ENCODE data around the gene CACNA1C.

DNA sequence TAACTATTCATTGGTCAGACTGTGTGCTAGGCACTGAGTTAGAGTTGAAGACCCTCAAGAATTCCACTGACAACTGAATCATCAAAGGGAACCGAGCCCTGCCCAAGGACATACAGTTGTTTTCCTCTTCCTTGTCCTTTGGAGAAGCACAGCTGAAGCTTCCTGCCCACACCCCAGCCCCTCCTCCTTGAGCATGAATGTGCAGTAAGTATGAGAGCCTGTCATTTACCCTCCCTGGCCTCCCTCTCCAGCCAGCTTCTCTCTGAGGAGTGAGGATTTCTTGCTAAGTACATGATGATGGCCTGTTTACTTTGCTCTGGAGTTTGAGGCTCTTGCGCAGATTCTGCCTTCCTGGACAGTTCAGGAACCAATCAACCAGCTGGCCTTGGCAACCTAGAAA is 235.2 kb downstream of the CACNA1C start:
- TF ChIP-seq POLR2A (IDR thresholded peaks at IDR 0.05) = no peak
- TF ChIP-seq, protein P1, sequence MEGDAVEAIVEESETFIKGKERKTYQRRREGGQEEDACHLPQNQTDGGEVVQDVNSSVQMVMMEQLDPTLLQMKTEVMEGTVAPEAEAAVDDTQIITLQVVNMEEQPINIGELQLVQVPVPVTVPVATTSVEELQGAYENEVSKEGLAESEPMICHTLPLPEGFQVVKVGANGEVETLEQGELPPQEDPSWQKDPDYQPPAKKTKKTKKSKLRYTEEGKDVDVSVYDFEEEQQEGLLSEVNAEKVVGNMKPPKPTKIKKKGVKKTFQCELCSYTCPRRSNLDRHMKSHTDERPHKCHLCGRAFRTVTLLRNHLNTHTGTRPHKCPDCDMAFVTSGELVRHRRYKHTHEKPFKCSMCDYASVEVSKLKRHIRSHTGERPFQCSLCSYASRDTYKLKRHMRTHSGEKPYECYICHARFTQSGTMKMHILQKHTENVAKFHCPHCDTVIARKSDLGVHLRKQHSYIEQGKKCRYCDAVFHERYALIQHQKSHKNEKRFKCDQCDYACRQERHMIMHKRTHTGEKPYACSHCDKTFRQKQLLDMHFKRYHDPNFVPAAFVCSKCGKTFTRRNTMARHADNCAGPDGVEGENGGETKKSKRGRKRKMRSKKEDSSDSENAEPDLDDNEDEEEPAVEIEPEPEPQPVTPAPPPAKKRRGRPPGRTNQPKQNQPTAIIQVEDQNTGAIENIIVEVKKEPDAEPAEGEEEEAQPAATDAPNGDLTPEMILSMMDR (IDR thresholded peaks at IDR 0.05) = no peak
- TF ChIP-seq EP300 (IDR thresholded peaks at IDR 0.05) = no peak

All from suprapubic skin (tissue), 3 donors.